Measurements from ENCODE around the gene RNF214.
A peak's percentile ranks its signal among the peaks of the same experiment; 100 is the strongest.

RNF214 gene

DNA sequence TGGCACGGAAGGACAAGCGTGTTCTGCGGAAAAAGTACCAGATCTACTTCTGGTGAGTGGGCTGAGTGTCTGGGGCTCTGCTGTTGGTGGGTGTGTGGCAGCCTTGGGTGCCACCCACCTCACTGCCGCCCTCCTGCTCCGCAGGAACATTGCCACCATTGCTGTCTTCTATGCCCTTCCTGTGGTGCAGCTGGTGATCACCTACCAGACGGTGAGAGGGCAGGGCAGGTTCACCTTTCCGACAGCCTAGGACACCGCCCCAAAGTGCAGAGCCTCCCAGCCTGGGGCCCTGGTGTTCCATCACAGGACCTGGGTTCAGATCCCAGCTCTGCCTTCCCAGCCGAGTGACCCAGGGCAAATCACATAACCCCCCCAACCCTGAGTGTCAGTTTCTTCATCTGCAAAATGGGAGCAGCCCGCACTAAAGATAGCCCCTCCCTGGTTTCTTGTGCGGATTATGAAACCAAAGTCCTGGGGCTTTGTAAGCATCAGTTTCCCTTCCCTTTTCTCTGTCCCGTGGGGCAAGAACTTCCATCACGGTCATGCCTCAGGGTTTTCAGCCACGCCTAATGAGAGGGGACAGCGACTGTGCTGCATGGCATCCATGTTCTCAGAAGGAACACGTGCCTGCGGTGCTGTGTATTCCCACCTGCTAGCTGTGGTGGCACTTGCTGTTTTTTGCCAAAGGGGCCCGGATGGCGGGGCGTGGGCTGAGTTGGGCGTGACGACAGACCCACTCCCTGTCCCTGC lies 43.1 kb upstream of the RNF214 start:
- FAIRE-seq: peak; percentile 97
- no peak for DNase-seq (ENCODE audit: insufficient read length, low spot score)
- TF ChIP-seq POLR2AphosphoS5 (IDR thresholded peaks at IDR 0.05; ENCODE audit: low read depth, low read length): no peak
- TF ChIP-seq SPI1 (IDR thresholded peaks at IDR 0.05; ENCODE audit: low read depth, low read length): peak; percentile 89

DNA sequence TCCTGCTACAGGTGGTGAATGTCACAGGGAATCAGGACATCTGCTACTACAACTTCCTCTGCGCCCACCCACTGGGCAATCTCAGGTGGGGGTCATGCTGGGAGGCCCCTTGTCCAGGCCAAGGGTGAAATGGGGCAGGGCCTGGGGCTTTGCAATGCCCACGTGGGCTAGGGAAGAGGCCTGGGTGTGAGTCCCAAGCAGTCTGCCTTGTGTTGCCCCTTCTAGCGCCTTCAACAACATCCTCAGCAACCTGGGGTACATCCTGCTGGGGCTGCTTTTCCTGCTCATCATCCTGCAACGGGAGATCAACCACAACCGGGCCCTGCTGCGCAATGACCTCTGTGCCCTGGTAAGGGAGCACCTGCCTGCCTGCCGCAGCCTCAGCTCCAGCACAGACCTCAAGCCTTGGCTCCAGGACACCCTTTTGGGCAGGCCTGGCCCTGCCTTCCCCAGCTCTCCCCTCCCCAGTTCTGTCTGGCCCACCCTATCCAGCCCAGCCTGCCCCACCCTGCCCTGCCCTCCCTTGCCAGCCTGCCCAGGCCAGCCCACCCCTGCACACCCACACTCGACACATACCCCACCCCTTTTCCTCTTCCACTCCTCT lies 42.4 kb upstream of the RNF214 start:
- TF ChIP-seq SPI1 (IDR thresholded peaks at IDR 0.05; ENCODE audit: low read depth, low read length) (no peak), POLR2A (IDR thresholded peaks at IDR 0.05; ENCODE audit: low read depth, low read length) (no peak), POU2F2 (IDR thresholded peaks at IDR 0.05; ENCODE audit: low read depth, low read length) (no peak), POLR2AphosphoS5 (IDR thresholded peaks at IDR 0.05; ENCODE audit: low read depth, low read length) (no peak), PAX5 (IDR thresholded peaks at IDR 0.05; ENCODE audit: insufficient read depth, low read length, severe bottlenecking) (no peak), TAF1 (IDR thresholded peaks at IDR 0.05; ENCODE audit: low read depth, low read length) (no peak)
- FAIRE-seq: no peak
- no peak for DNase-seq (ENCODE audit: insufficient read length, low spot score)

DNA sequence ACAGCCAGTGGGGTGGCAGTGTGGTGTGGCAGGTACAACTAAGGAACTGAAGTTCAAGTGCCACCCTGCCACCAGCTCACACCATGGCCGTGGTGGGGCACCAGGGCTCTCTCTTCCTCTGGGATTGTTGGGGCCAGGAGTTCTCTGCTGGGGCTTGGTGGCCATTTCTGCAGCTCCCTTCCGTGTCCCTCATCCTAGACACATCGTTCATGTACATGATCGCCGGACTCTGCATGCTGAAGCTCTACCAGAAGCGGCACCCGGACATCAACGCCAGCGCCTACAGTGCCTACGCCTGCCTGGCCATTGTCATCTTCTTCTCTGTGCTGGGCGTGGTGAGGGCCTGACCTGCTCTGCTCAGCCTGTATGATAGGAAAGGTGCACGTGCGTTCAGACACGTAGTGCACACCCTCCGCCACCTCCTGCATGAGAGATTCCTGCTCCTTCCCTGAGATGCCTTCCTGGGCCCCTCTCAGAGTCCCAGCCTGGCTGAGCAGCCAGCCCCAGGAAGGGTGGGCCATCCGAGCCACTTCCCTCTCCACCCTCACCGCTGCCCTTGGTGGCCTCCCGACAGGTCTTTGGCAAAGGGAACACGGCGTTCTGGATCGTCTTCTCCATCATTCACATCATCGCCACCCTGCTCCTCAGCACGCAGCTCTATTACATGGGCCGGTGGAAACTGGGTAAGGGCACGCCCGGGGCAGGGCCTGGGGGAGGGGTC lies 40.6 kb upstream of the RNF214 start:
- FAIRE-seq (no peak), DNase-seq (ENCODE audit: insufficient read length, low spot score) (no peak)
- TF ChIP-seq PAX5 (IDR thresholded peaks at IDR 0.05; ENCODE audit: insufficient read depth, low read length, severe bottlenecking): no peak
- TF ChIP-seq POU2F2 (IDR thresholded peaks at IDR 0.05; ENCODE audit: low read depth, low read length): no peak
- TF ChIP-seq TAF1 (IDR thresholded peaks at IDR 0.05; ENCODE audit: low read depth, low read length): no peak
- TF ChIP-seq POLR2A (IDR thresholded peaks at IDR 0.05; ENCODE audit: low read depth, low read length): no peak
- TF ChIP-seq SPI1 (IDR thresholded peaks at IDR 0.05; ENCODE audit: low read depth, low read length): no peak
- TF ChIP-seq POLR2AphosphoS5 (IDR thresholded peaks at IDR 0.05; ENCODE audit: low read depth, low read length): no peak

GRCh38 chr11:117192401-117192875 lies 40.0 kb upstream of the RNF214 start:
- FAIRE-seq (no peak), DNase-seq (ENCODE audit: insufficient read length, low spot score) (no peak)
- TF ChIP-seq SPI1 (IDR thresholded peaks at IDR 0.05; ENCODE audit: low read depth, low read length) (no peak), POU2F2 (IDR thresholded peaks at IDR 0.05; ENCODE audit: low read depth, low read length) (no peak)

GRCh38 chr11:117193130-117194020 lies 39.1 kb upstream of the RNF214 start:
- no peak for DNase-seq (ENCODE audit: insufficient read length, low spot score)
- TF ChIP-seq SPI1 (IDR thresholded peaks at IDR 0.05; ENCODE audit: low read depth, low read length) (no peak), POLR2A (IDR thresholded peaks at IDR 0.05; ENCODE audit: low read depth, low read length) (no peak), POU2F2 (IDR thresholded peaks at IDR 0.05; ENCODE audit: low read depth, low read length) (no peak), POLR2AphosphoS5 (IDR thresholded peaks at IDR 0.05; ENCODE audit: low read depth, low read length) (no peak), PAX5 (IDR thresholded peaks at IDR 0.05; ENCODE audit: insufficient read depth, low read length, severe bottlenecking) (no peak), TAF1 (IDR thresholded peaks at IDR 0.05; ENCODE audit: low read depth, low read length) (no peak)
- no peak for FAIRE-seq

DNA sequence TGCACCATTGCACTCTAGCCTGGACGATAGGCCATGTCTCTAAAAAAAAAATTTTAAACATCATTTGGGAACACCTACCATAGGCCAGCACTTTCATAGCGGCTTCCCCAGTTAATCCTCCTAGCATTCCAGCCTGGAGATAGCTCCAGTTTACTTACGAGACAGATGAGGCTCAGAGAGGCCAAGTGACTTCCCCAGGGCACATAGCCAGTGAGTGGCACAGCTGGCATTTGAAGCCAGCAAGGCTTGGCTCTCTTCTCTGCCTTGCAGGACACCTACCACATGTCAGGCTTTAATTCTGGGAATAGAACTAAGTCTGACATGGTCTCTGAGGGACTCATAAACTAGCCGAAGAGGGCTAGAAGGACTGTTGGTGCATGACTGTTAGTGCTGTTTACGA lies 38.2 kb upstream of the RNF214 start:
- FAIRE-seq (no peak), DNase-seq (ENCODE audit: insufficient read length, low spot score) (no peak)
- no peak for TF ChIP-seq POLR2A (IDR thresholded peaks at IDR 0.05; ENCODE audit: low read depth, low read length)
- TF ChIP-seq POLR2AphosphoS5 (IDR thresholded peaks at IDR 0.05; ENCODE audit: low read depth, low read length): no peak
- TF ChIP-seq PAX5 (IDR thresholded peaks at IDR 0.05; ENCODE audit: insufficient read depth, low read length, severe bottlenecking): no peak
- no peak for TF ChIP-seq SPI1 (IDR thresholded peaks at IDR 0.05; ENCODE audit: low read depth, low read length)
- TF ChIP-seq POU2F2 (IDR thresholded peaks at IDR 0.05; ENCODE audit: low read depth, low read length): no peak
- no peak for TF ChIP-seq TAF1 (IDR thresholded peaks at IDR 0.05; ENCODE audit: low read depth, low read length)

DNA sequence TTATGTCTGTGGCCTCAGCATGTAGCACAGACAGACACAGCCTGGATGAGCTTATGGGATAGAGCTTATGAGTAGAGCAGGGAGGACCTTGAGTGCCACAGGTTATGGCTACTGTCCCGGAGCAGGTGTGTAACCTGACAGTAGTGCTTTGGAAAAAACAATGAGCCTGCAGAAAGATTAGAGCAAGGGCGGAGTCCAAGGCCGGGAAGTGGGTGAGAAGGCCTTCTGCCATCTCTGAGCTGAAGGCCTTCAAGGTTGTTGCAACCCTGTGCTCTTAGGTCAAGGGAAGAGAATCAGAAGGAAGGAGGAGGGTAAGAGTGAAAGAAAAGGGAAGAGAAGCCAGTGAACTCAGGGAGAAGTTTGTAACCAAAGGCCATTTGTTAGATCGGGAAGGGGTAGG lies 37.2 kb upstream of the RNF214 start:
- no peak for FAIRE-seq
- TF ChIP-seq TAF1 (IDR thresholded peaks at IDR 0.05; ENCODE audit: low read depth, low read length): no peak
- TF ChIP-seq POLR2A (IDR thresholded peaks at IDR 0.05; ENCODE audit: low read depth, low read length): no peak
- no peak for TF ChIP-seq POLR2AphosphoS5 (IDR thresholded peaks at IDR 0.05; ENCODE audit: low read depth, low read length)
- TF ChIP-seq SPI1 (IDR thresholded peaks at IDR 0.05; ENCODE audit: low read depth, low read length): no peak
- no peak for TF ChIP-seq PAX5 (IDR thresholded peaks at IDR 0.05; ENCODE audit: insufficient read depth, low read length, severe bottlenecking)
- no peak for TF ChIP-seq POU2F2 (IDR thresholded peaks at IDR 0.05; ENCODE audit: low read depth, low read length)
- no peak for DNase-seq (ENCODE audit: insufficient read length, low spot score)

- FAIRE-seq (no peak), DNase-seq (ENCODE audit: insufficient read length, low spot score) (no peak)
- no peak for TF ChIP-seq POU2F2 (IDR thresholded peaks at IDR 0.05; ENCODE audit: low read depth, low read length)
- no peak for TF ChIP-seq POLR2A (IDR thresholded peaks at IDR 0.05; ENCODE audit: low read depth, low read length)
- TF ChIP-seq POLR2AphosphoS5 (IDR thresholded peaks at IDR 0.05; ENCODE audit: low read depth, low read length): no peak
- TF ChIP-seq TAF1 (IDR thresholded peaks at IDR 0.05; ENCODE audit: low read depth, low read length): no peak
- no peak for TF ChIP-seq SPI1 (IDR thresholded peaks at IDR 0.05; ENCODE audit: low read depth, low read length)
Observed at GRCh38 chr11:117195761-117196160, 36.7 kb upstream of the RNF214 start.

DNA sequence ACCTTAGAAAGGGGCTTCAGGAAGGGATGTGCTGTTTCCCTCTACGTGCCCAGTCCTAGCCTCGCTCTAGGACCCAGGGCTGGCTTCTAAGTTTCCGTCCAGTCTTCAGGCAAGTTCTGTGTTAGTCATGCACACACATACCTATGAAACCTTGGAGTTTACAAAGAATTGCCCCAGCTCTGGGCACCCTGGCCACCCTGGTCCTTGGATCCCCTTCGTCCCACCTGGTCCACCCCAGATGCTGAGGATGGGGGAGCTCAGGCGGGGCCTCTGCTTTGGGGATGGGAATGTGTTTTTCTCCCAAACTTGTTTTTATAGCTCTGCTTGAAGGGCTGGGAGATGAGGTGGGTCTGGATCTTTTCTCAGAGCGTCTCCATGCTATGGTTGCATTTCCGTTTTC lies 35.5 kb upstream of the RNF214 start:
- no peak for FAIRE-seq
- no peak for DNase-seq (ENCODE audit: insufficient read length, low spot score)

More for the DNA sequence above, 35.5 kb upstream of the RNF214 start:
- no peak for TF ChIP-seq POU2F2 (IDR thresholded peaks at IDR 0.05; ENCODE audit: low read depth, low read length)
- TF ChIP-seq POLR2AphosphoS5 (IDR thresholded peaks at IDR 0.05; ENCODE audit: low read depth, low read length): no peak
- TF ChIP-seq SPI1 (IDR thresholded peaks at IDR 0.05; ENCODE audit: low read depth, low read length): no peak
- no peak for TF ChIP-seq POLR2A (IDR thresholded peaks at IDR 0.05; ENCODE audit: low read depth, low read length)
- no peak for TF ChIP-seq PAX5 (IDR thresholded peaks at IDR 0.05; ENCODE audit: insufficient read depth, low read length, severe bottlenecking)
- no peak for TF ChIP-seq TAF1 (IDR thresholded peaks at IDR 0.05; ENCODE audit: low read depth, low read length)
